SK-N-MC (cell line): ENCODE results near the gene ANO10.

Experiments
- DNase-seq: peaks from one replicate; pipeline ENCODE4 v3.0.0-alpha.2; 2011; ENCODE audit warnings: low read depth, low spot score
- H3K27ac ChIP-seq: fragments of 200-600 bp; sonication (generic); 2 replicates; pipeline ENCODE4 v1.5.1; 2016; ENCODE audit warnings: mixed run types
- H3K36me3 ChIP-seq: fragments of 200-600 bp; sonication (generic); 2 replicates; pipeline ENCODE4 v1.6.1; 2017; ENCODE audit warnings: antibody characterized with exemption, low read length, mixed read lengths; ENCODE audit not compliant: insufficient read depth
- H3K4me3 ChIP-seq: fragments of 200-600 bp; sonication (generic); 2 replicates; pipeline ENCODE4 v1.5.1; 2016
- H3K9ac ChIP-seq: fragments of 200-600 bp; sonication (generic); 2 replicates; pipeline ENCODE4 v1.8.0; 2017; ENCODE audit warnings: mixed run types, mixed read lengths; ENCODE audit not compliant: insufficient read length
- H3K9me3 ChIP-seq: fragments of 200-600 bp; sonication (generic); 2 replicates; pipeline ENCODE4 v1.6.1; 2017; ENCODE audit warnings: low read depth, mild to moderate bottlenecking, antibody characterized with exemption, low read length, moderate library complexity, mixed read lengths
- EZH2 ChIP-seq: fragments of 200-600 bp; sonication (generic); IDR thresholded peaks from one replicate; pipeline ENCODE4 v1.6.1; 2017; ENCODE audit warnings: antibody characterized with exemption
- FOXP2 ChIP-seq: optimal IDR thresholded peaks from 2 replicates; pipeline ENCODE3; 2011; ENCODE audit warnings: mild to moderate bottlenecking, moderate library complexity; ENCODE audit not compliant: insufficient read depth; ENCODE audit errors: extremely low read length, control extremely low read depth
- POLR2AphosphoS5 ChIP-seq: IDR thresholded peaks from 2 replicates; pipeline ENCODE4 v1.6.1; 2012; ENCODE audit warnings: mild to moderate bottlenecking, low read depth, low read length, borderline replicate concordance

Gene ANO10

DNA sequence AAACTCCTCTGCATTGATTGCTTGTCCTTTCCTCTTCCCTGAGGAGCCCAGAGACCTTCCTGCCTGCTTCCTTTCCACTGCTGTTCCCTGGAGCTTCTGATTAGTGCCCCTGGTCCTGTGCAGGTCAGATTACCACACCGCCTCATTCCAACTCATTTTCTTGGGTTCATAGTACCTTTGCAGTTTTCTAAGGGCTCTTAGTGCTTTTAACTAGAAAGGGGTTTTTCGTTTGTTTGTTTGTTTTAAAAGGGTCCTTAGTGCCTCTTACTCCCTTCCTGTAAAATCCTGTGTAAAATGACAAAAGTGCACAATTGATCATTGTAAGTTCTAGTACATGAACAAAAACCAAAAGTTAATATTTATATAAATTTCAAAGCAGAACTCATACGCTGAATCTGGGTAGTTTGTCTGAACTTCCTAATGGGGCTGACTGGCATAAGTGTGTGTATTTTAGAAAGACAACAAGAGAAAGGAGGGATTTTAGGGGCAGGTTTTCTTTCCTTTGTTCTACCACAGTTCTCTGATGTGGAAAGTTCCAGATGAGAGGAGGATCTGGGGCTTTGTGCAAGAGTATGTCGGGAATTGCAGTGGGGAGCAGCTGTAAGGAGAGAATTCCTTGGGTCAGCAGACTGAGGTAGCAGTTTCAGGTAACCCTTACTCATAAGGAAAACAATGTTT, 304.9 kb downstream of the ANO10 start:
- Histone ChIP-seq H3K36me3 (no peaks in the 10 kb centered on the region), H3K4me3 (no peak overlapping the region), H3K9ac (no peak overlapping the region), H3K9me3 (no peaks in the 10 kb centered on the region), H3K27ac (no peak overlapping the region)
- TF ChIP-seq EZH2 = no peak
- TF ChIP-seq POLR2AphosphoS5 = no peak
- no peak for TF ChIP-seq FOXP2
- DNase-seq = no peak
